ENCODE measurements around the gene PIK3R3. TPM values are rescaled to one million over a fixed set of nuclear protein-coding genes. Genes with fewer than 3 reads are reported as not detected.

Gene PIK3R3
- total and polyA plus RNA-seq, 9 of the 15 experiments (the other 6 are each of a cell fraction or from before 2014, with no cell fraction given) = 1.4 to 7.7 (median 4.6) TPM

GRCh38 chr1:46067652-46068051, 64.8 kb downstream of the PIK3R3 start (continued):
- no peak for TF ChIP-seq ZMIZ1 (IDR thresholded peaks at IDR 0.05; ENCODE audit: low read depth in 2 of 2, low read length in 2 of 2)
- TF ChIP-seq ZFP1 (CRISPR knock-in tag; IDR thresholded peaks at IDR 0.05) = no peak
- no peak for TF ChIP-seq CHD1 (IDR thresholded peaks at IDR 0.05; ENCODE audit: low read length)
- TF ChIP-seq MTA3 (IDR thresholded peaks at IDR 0.05; ENCODE audit: borderline replicate concordance) = no peak
- TF ChIP-seq ZNF76 (CRISPR knock-in tag; IDR thresholded peaks at IDR 0.05; ENCODE audit: borderline replicate concordance) = no peak
- no peak for TF ChIP-seq DIDO1 (tag; IDR thresholded peaks at IDR 0.05; ENCODE audit: low read depth)
- no peak for TF ChIP-seq ZNF785 (CRISPR knock-in tag; IDR thresholded peaks at IDR 0.05)
- TF ChIP-seq ADNP (tag; IDR thresholded peaks at IDR 0.05) = no peak

DNA sequence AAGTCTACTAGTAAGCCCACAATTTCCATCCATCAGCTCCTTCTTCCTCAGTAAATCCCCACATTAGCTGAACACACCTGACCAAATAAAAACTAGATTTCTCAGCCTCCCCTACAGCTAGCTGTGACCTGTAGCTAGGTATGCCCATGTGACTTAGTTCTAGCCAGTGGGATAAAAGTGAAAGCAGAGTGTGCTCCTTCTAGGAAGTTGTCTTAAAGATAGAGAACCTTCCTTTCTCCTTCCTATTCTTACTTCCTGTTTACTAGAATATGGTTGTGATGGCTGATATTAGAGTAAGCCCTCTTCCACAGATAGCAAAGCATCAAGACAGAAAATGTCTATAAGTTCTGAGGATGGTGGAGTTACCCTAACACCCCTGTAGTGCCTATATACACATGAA, 67.0 kb downstream of the PIK3R3 start:
- POLR2A ChIA-PET = interaction anchor here (0.6 to 1.3 kb wide), 4 partner anchors 12 to 66 kb away, joined by 3 to 5 read pairs (median 4); no protein-coding TSS in a partner anchor
- DNase-seq (ENCODE audit: extremely low read depth in 1 of 4, low spot score in 3 of 4) = peak in 2 of 4 experiments; percentile 22 to 24
- Histone ChIP-seq H3K4me1 (replicated peaks in 1 of 2; ENCODE audit: control insufficient read depth in 2 of 2, insufficient read depth in 2 of 2, low read length in 2 of 2) (peaks cover 0 to 13% of the 10 kb centered on the region in 2 experiments; a peak in 3 of 5 replicates), H3K4me2 (ENCODE audit: insufficient read depth, low read length) (peak overlapping the region; percentile 28; the same call in 1 of the 2 replicates), H3K4me3 (no peak overlapping the region), H4K20me1 (replicated peaks; ENCODE audit: control insufficient read depth, insufficient read depth, low read length) (no peaks in the 10 kb centered on the region), H3K27ac (ENCODE audit: extremely low read depth, low read depth, low read length) (peak overlapping the region; percentile 37; the same call in 2 of the 3 replicates), H2AFZ (ENCODE audit: low read depth, low read length) (peak overlapping the region; percentile 82), H3K27me3 (ENCODE audit: control insufficient read depth in 2 of 2, insufficient read depth in 2 of 2, low read length in 2 of 2) (no peaks in the 10 kb centered on the region), H3K79me2 (ENCODE audit: control insufficient read depth, insufficient read depth, low read length) (no peaks in the 10 kb centered on the region), H3K9ac (ENCODE audit: insufficient read depth in 1 of 2, low read depth in 2 of 2, low read length in 2 of 2) (no peak overlapping the region), H3K9me3 (replicated peaks; ENCODE audit: control insufficient read depth, insufficient read depth, low read depth, low read length) (no peaks in the 10 kb centered on the region), H3K9me1 (ENCODE audit: control insufficient read depth, insufficient read depth, low read length) (no peaks in the 10 kb centered on the region), H3K36me3 (ENCODE audit: control insufficient read depth, insufficient read depth, low read length) (peaks cover 12% of the 10 kb centered on the region; the same call in 2 of the 3 replicates)
- no TSS peak for BruUV-seq (replicated peaks)
- ATAC-seq = peak; percentile 87
- FAIRE-seq = no peak
- intact Hi-C loops (cut with micrococcal nuclease) = no loop called here
- in situ Hi-C loops (cut with MboI) = no loop called here
- CTCF ChIA-PET (ENCODE audit: low intra/inter-chr PET ratio) = no interaction called here
- TF ChIP-seq PREB (CRISPR knock-in tag; IDR thresholded peaks at IDR 0.05) (no peak), ZEB2 (IDR thresholded peaks at IDR 0.05) (peak; percentile 34; the same call in 1 of the 2 replicates), RBM15 (IDR thresholded peaks at IDR 0.05; ENCODE audit: insufficient read depth, low read length) (no peak), MAZ (CRISPR knock-in tag; conservative IDR thresholded peaks at IDR 0.05 in 1 of 2, IDR thresholded peaks at IDR 0.05 in 1 of 2) (no peak), RBM22 (IDR thresholded peaks at IDR 0.05; ENCODE audit: low read depth, low read length, poor library complexity, severe bottlenecking) (no peak), PTTG1 (tag; IDR thresholded peaks at IDR 0.05; ENCODE audit: low read depth) (no peak), KAT8 (IDR thresholded peaks at IDR 0.05; ENCODE audit: low read depth) (no peak), ETV6 (IDR thresholded peaks at IDR 0.05; ENCODE audit: borderline replicate concordance in 1 of 2, low read depth in 2 of 2, low read length in 1 of 2) (peak; percentile 51 to 78; a peak in 2 of 4 replicates), ETV6 (CRISPR knock-in tag; IDR thresholded peaks at IDR 0.05; ENCODE audit: borderline replicate concordance) (no peak)

Measured in K562 (cell line).